ENCODE measurements around the gene VWF. TPM values are rescaled to one million over a fixed set of nuclear protein-coding genes. Genes with fewer than 3 reads are reported as not detected.
A peak's percentile ranks its signal among the peaks of the same experiment; 100 is the strongest.
"Not testable (repeated sequence)": the region's sequence is repeated elsewhere in the genome, so short reads cannot be mapped to it uniquely, and the experiment has no call there.

The VWF gene
- total and polyA plus RNA-seq, 2 donors (not counting 3 experiments of a cell fraction or from before 2014, with no cell fraction given), result 1,041 to 2,328 TPM

DNA sequence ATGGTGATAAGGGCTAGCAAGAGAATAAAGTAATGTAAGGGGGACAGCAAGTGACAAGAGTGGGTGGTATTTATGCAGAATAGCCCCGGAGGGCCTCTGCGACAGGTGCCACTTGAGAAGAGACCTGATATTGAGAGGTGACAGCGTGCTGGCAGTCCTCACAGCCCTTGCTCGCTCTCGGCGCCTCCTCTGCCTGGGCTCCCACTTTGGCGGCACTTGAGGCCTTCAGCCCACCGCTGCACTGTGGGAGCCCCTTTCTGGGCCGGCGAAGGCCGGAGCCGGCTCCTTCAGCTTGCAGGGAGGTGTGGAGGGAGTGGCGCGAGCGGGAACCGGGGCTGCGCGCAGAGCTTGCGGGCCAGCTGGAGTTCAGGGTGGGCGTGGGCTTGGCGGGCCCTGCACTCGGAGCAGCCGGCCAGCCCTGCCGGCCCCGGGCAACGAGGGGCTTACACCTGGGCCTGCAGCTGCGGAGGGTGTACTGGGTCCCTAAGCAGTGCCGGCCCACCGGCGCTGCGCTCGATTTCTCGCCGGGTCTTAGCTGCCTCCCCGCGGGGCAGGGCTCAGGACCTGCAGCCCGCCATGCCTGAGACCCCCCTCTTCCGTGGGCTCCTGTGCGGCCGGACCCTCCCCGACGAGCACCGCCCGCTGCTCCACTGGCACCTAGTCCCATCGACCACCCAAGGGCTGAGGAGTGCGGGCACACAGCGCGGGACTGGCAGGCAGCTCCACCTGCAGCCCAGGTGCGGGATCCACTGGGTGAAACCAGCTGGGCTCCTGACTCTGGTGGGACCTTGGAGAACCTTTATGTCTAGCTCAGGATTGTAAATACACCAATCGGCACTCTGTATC lies 34.9 kb upstream of the VWF start:
- Histone ChIP-seq H3K27ac (ENCODE audit: insufficient read depth, low read depth, low read length) (peak overlapping the region; percentile 93), H3K4me1 (ENCODE audit: control insufficient read depth, extremely low read depth, insufficient read depth, low read length) (peaks cover 42% of the 10 kb centered on the region)
- H4K20me1 ChIP-seq (replicated peaks; ENCODE audit: control insufficient read depth, extremely low read depth, insufficient read depth, low read length); H3K36me3 ChIP-seq (ENCODE audit: control insufficient read depth in 2 of 2, extremely low read depth in 1 of 2, insufficient read depth in 2 of 2, low read length in 2 of 2); H3K4me2 ChIP-seq (ENCODE audit: insufficient read depth, low read length); intact Hi-C loops (cut with micrococcal nuclease); H3K79me2 ChIP-seq (ENCODE audit: control insufficient read depth, insufficient read depth, low read length); H3K9ac ChIP-seq (replicated peaks; ENCODE audit: extremely low read depth, insufficient read depth, low read length); H3K9me3 ChIP-seq (replicated peaks; ENCODE audit: control insufficient read depth, insufficient read depth, low read length); dilution Hi-C loops (cut with MboI; ENCODE audit: extremely low pct_ligation_motif_present, low sequenced_read_pairs); POLR2A ChIA-PET; H2AFZ ChIP-seq (ENCODE audit: low read depth, low read length); BruUV-seq (replicated peaks); DNase-seq (ENCODE audit: low read depth, low spot score); H3K9me1 ChIP-seq (replicated peaks; ENCODE audit: control insufficient read depth, extremely low read depth, insufficient read depth, low read length); FAIRE-seq; H3K4me3 ChIP-seq (replicated peaks in 1 of 3; ENCODE audit: insufficient read depth in 1 of 3, low read depth in 1 of 3, low read length in 3 of 3); H3K27me3 ChIP-seq (ENCODE audit: control insufficient read depth in 2 of 2, insufficient read depth in 2 of 2, low read length in 2 of 2): not testable (repeated sequence)
- CTCF ChIA-PET, result interaction anchor here (1.1 to 3.1 kb wide), 3 partner anchors 8 to 85 kb away, joined by 5 to 11 read pairs (median 7); no protein-coding TSS in a partner anchor

DNA sequence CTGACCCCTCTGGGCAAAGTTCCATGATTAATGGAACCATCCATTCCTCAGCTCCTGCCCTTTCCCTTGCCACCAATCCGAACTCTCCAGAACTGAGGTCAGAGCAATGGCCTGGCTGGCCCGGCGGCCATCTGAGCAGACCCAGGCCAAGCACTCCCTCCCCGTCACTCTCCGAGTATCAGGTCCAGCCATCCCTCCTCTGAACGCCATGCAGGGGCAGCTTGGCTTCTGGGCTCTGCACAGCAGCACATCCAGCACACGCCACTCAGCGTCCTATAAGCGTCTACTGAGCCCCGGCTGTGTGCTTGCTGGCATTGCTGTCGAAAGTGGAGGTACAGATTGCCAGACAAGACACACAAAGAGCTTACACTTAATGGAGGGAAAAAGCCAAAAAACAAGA lies 34.3 kb upstream of the VWF start:
- dilution Hi-C loops (cut with MboI; ENCODE audit: extremely low pct_ligation_motif_present, low sequenced_read_pairs) (no loop called here), intact Hi-C loops (cut with micrococcal nuclease) (loop anchor here (1.0 kb wide), 1 partner anchor 13 kb away; no protein-coding TSS in a partner anchor)
- FAIRE-seq, result no peak
- ChIA-PET CTCF (interaction anchor here (1.0 to 3.1 kb wide), 4 partner anchors 9 to 91 kb away, joined by 3 to 11 read pairs (median 6); no protein-coding TSS in a partner anchor), POLR2A (interaction anchor here (2.6 kb wide), 1 partner anchor 9 kb away, joined by 16 read pairs; no protein-coding TSS in a partner anchor)
- H3K9ac ChIP-seq (replicated peaks; ENCODE audit: extremely low read depth, insufficient read depth, low read length), result peak overlapping the region; percentile 58
- H3K4me1 ChIP-seq (ENCODE audit: control insufficient read depth, extremely low read depth, insufficient read depth, low read length), result peaks cover 42% of the 10 kb centered on the region
- H3K4me2 ChIP-seq (ENCODE audit: insufficient read depth, low read length), result no peak overlapping the region
- no peaks in the 10 kb centered on the region for H3K9me1 ChIP-seq (replicated peaks; ENCODE audit: control insufficient read depth, extremely low read depth, insufficient read depth, low read length)
- no peak overlapping the region for H3K4me3 ChIP-seq (replicated peaks in 1 of 3; ENCODE audit: insufficient read depth in 1 of 3, low read depth in 1 of 3, low read length in 3 of 3)
- H2AFZ ChIP-seq (ENCODE audit: low read depth, low read length), result no peak overlapping the region
- BruUV-seq (replicated peaks), result no TSS peak
- no peaks in the 10 kb centered on the region for H3K36me3 ChIP-seq (ENCODE audit: control insufficient read depth in 2 of 2, extremely low read depth in 1 of 2, insufficient read depth in 2 of 2, low read length in 2 of 2)
- no peaks in the 10 kb centered on the region for H4K20me1 ChIP-seq (replicated peaks; ENCODE audit: control insufficient read depth, extremely low read depth, insufficient read depth, low read length)
- H3K27ac ChIP-seq (ENCODE audit: insufficient read depth, low read depth, low read length), result peak overlapping the region; percentile 93
- no peaks in the 10 kb centered on the region for H3K9me3 ChIP-seq (replicated peaks; ENCODE audit: control insufficient read depth, insufficient read depth, low read length)
- no peaks in the 10 kb centered on the region for H3K79me2 ChIP-seq (ENCODE audit: control insufficient read depth, insufficient read depth, low read length)
- no peaks in the 10 kb centered on the region for H3K27me3 ChIP-seq (ENCODE audit: control insufficient read depth in 2 of 2, insufficient read depth in 2 of 2, low read length in 2 of 2)
- no peak for DNase-seq (ENCODE audit: low read depth, low spot score)
- TF ChIP-seq JUN (IDR thresholded peaks at IDR 0.05; ENCODE audit: borderline replicate concordance, insufficient read depth, insufficient read length, low read depth) (no peak), POLR2A (IDR thresholded peaks at IDR 0.05; ENCODE audit: low read depth, low read length) (no peak), FOS (IDR thresholded peaks at IDR 0.05; ENCODE audit: borderline replicate concordance, insufficient read depth, low read length) (no peak), EZH2 (IDR thresholded peaks at IDR 0.05; ENCODE audit: borderline replicate concordance, low read depth, low read length, severe bottlenecking) (no peak), POLR2AphosphoS5 (IDR thresholded peaks at IDR 0.05; ENCODE audit: insufficient read depth, low read depth, low read length) (no peak), MYC (IDR thresholded peaks at IDR 0.05; ENCODE audit: low read depth, low read length) (no peak), GATA2 (IDR thresholded peaks at IDR 0.05; ENCODE audit: insufficient read depth, insufficient read length, low read depth, low read length) (no peak)
- TF ChIP-seq, protein P1, sequence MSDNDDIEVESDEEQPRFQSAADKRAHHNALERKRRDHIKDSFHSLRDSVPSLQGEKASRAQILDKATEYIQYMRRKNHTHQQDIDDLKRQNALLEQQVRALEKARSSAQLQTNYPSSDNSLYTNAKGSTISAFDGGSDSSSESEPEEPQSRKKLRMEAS (IDR thresholded peaks at IDR 0.05; ENCODE audit: insufficient read depth, insufficient read length), result no peak
- TF ChIP-seq, protein P2, sequence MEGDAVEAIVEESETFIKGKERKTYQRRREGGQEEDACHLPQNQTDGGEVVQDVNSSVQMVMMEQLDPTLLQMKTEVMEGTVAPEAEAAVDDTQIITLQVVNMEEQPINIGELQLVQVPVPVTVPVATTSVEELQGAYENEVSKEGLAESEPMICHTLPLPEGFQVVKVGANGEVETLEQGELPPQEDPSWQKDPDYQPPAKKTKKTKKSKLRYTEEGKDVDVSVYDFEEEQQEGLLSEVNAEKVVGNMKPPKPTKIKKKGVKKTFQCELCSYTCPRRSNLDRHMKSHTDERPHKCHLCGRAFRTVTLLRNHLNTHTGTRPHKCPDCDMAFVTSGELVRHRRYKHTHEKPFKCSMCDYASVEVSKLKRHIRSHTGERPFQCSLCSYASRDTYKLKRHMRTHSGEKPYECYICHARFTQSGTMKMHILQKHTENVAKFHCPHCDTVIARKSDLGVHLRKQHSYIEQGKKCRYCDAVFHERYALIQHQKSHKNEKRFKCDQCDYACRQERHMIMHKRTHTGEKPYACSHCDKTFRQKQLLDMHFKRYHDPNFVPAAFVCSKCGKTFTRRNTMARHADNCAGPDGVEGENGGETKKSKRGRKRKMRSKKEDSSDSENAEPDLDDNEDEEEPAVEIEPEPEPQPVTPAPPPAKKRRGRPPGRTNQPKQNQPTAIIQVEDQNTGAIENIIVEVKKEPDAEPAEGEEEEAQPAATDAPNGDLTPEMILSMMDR (IDR thresholded peaks at IDR 0.05; ENCODE audit: extremely low read depth in 1 of 2, insufficient read depth in 1 of 2, low read depth in 1 of 2, low read length in 2 of 2), result no peak

Data from endothelial cell of umbilical vein (primary cell).